Measurements from ENCODE around the gene MEIS3. TPM values are rescaled to one million over a fixed set of nuclear protein-coding genes. Genes with fewer than 3 reads are reported as not detected.

MEIS3 gene
- polyA plus RNA-seq, 3 donors = not detected

DNA sequence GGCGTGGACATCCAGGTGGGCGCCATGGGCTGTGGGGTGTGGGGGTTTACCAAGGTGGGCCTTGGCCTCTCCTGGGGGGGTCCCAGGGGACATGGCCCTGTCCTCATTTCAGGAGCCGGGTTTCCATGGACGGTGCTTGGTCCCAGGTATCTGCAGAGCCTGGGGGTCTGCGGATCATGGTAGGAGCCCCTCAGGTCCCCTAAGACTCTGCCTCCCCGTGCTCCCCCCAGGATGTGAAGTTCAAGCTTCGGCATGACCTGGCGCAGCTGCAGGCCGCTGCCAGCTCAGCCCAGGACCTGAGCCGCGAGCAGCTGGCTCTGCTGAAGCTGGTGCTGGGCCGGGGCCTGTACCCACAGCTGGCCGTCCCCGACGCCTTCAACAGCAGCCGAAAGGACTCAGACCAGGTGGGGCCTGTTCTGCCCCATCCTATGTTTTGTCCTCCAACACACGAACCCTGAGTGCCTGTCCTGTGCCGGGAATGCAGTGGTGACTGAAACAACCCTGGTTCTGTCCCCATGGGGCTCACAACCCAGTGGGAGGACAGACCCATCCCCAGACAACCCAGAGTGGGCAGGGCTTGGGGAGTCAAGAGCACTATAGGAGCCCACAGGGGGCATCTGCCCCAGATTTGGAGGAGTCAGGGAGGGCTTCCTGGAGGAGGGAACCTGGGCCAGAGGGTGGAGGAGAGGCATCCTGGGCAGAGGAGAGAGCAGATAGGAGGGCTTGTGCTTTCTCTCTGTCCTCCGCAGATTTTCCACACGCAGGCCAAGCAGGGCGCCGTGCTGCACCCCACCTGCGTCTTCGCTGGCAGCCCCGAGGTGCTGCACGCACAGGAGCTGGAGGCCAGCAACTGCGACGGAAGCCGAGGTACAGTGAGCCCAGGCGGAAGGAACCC, 43.4 kb downstream of the MEIS3 start:
- Histone ChIP-seq H2AFZ (ENCODE audit: insufficient read depth, low read depth, low read length, poor library complexity, severe bottlenecking) (no peak overlapping the region), H3K36me3 (replicated peaks in 1 of 2; ENCODE audit: control insufficient read depth in 1 of 2, insufficient read depth in 2 of 2, low read length in 2 of 2) (peaks cover 81 to 87% of the 10 kb centered on the region in 2 donors), H3K9me3 (replicated peaks in 1 of 2; ENCODE audit: control insufficient read depth in 1 of 2, insufficient read depth in 1 of 2, low read length in 2 of 2) (no peaks in the 10 kb centered on the region), H4K20me1 (ENCODE audit: insufficient read depth, low read length) (no peaks in the 10 kb centered on the region), H3K4me3 (replicated peaks in 1 of 3; ENCODE audit: low read depth in 2 of 3, low read length in 3 of 3) (no peak overlapping the region), H3K27me3 (ENCODE audit: control insufficient read depth in 2 of 2, insufficient read depth in 2 of 2, low read length in 2 of 2) (no peaks in the 10 kb centered on the region), H3K27ac (ENCODE audit: low read depth in 1 of 2, low read length in 2 of 2) (peak overlapping the region; percentile 24 to 53), H3K4me2 (replicated peaks; ENCODE audit: extremely low read depth, low read length, poor library complexity, severe bottlenecking) (no peak overlapping the region), H3K9ac (ENCODE audit: insufficient read depth, low read length, poor library complexity, severe bottlenecking) (no peak overlapping the region), H3K79me2 (ENCODE audit: insufficient read depth, low read length) (no peaks in the 10 kb centered on the region), H3K4me1 (ENCODE audit: control insufficient read depth in 1 of 2, insufficient read depth in 2 of 2, low read length in 2 of 2) (peaks cover 20 to 30% of the 10 kb centered on the region in 2 donors)
- H3K36me3 Mint-ChIP-seq = peaks cover 73 to 95% of the 10 kb centered on the region in 2 donors
- no peak overlapping the region for H3K4me3 Mint-ChIP-seq
- 94% methylated on average over 29 of the region's 30 CpGs for WGBS (ENCODE audit: insufficient coverage)
- intact Hi-C loops (cut with micrococcal nuclease) = no loop called here
- TF ChIP-seq, protein P1, sequence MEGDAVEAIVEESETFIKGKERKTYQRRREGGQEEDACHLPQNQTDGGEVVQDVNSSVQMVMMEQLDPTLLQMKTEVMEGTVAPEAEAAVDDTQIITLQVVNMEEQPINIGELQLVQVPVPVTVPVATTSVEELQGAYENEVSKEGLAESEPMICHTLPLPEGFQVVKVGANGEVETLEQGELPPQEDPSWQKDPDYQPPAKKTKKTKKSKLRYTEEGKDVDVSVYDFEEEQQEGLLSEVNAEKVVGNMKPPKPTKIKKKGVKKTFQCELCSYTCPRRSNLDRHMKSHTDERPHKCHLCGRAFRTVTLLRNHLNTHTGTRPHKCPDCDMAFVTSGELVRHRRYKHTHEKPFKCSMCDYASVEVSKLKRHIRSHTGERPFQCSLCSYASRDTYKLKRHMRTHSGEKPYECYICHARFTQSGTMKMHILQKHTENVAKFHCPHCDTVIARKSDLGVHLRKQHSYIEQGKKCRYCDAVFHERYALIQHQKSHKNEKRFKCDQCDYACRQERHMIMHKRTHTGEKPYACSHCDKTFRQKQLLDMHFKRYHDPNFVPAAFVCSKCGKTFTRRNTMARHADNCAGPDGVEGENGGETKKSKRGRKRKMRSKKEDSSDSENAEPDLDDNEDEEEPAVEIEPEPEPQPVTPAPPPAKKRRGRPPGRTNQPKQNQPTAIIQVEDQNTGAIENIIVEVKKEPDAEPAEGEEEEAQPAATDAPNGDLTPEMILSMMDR (IDR thresholded peaks at IDR 0.05) = no peak
- H3K27ac Mint-ChIP-seq = peak overlapping the region in 6 of 7 donors; percentile 32 to 85 (median 58)
- no peaks in the 10 kb centered on the region for H3K9me3 Mint-ChIP-seq
- peaks cover 22% of the 10 kb centered on the region for H3K4me1 Mint-ChIP-seq
- no peak for DNase-seq
- peaks cover 0 to 4% (median 2%) of the 10 kb centered on the region in 3 donors for H3K27me3 Mint-ChIP-seq (ENCODE audit: low read depth in 3 of 3)

DNA sequence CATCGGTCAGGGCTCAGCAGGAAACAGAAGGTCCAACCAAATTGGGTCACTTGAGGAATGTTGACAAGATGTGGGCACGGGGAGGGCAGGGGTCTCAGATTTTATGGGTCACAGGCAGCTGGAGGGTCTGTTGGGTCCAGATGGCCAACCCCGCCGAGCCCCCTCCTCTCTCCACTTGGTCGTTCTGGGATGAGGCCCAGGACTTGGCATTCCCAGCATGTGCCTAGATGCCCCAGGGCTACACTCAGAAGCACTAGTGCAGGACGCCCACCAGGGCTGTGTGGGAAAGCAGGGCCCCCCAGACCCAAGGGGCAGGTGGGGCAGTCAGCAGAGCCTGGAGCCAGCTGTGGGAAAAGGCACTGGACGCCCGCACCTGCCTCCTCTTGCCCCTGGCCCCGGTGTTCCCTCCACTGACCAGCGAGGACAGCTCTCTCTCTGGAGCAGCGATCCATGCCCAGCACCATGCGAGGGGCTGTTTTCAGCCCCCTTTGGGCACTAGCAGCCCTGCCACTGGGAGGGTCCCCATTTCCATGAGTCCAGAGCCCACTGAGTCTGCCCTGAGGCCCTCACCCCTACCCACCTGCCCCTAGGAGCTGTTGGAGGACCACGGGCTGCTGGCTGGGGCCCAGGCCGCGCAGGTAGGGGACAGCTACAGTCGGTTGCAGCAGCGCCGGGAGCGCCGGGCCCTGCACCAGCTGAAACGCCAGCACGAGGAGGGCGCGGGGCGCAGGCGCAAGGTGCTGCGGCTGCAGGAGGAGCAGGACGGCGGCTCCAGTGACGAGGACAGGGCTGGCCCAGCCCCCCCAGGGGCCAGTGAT, 44.2 kb downstream of the MEIS3 start:
- peak overlapping the region in 1 of 7 donors; percentile 55 for H3K27ac Mint-ChIP-seq
- peaks cover 28 to 39% of the 10 kb centered on the region in 2 donors for H3K4me1 ChIP-seq (ENCODE audit: control insufficient read depth in 1 of 2, insufficient read depth in 2 of 2, low read length in 2 of 2)
- no peaks in the 10 kb centered on the region for H4K20me1 ChIP-seq (ENCODE audit: insufficient read depth, low read length)
- no peaks in the 10 kb centered on the region for H3K79me2 ChIP-seq (ENCODE audit: insufficient read depth, low read length)
- H3K9ac ChIP-seq (ENCODE audit: insufficient read depth, low read length, poor library complexity, severe bottlenecking) = no peak overlapping the region
- H3K9me3 Mint-ChIP-seq = no peaks in the 10 kb centered on the region
- no peak overlapping the region for H3K4me2 ChIP-seq (replicated peaks; ENCODE audit: extremely low read depth, low read length, poor library complexity, severe bottlenecking)
- peaks cover 74 to 79% of the 10 kb centered on the region in 2 donors for H3K36me3 ChIP-seq (replicated peaks in 1 of 2; ENCODE audit: control insufficient read depth in 1 of 2, insufficient read depth in 2 of 2, low read length in 2 of 2)
- H3K36me3 Mint-ChIP-seq = peaks cover 65 to 87% of the 10 kb centered on the region in 2 donors
- H2AFZ ChIP-seq (ENCODE audit: insufficient read depth, low read depth, low read length, poor library complexity, severe bottlenecking) = no peak overlapping the region
- WGBS (ENCODE audit: insufficient coverage) = 96% methylated on average over 30 of the region's 30 CpGs
- peaks cover 28% of the 10 kb centered on the region for H3K4me1 Mint-ChIP-seq
- H3K27me3 Mint-ChIP-seq (ENCODE audit: low read depth in 3 of 3) = peaks cover 0 to 2% (median 2%) of the 10 kb centered on the region in 3 donors
- H3K27me3 ChIP-seq (ENCODE audit: control insufficient read depth in 2 of 2, insufficient read depth in 2 of 2, low read length in 2 of 2) = no peaks in the 10 kb centered on the region
- no peak overlapping the region for H3K27ac ChIP-seq (ENCODE audit: low read depth in 1 of 2, low read length in 2 of 2)
- intact Hi-C loops (cut with micrococcal nuclease) = no loop called here
- H3K4me3 ChIP-seq (replicated peaks in 1 of 3; ENCODE audit: low read depth in 2 of 3, low read length in 3 of 3) = no peak overlapping the region
- TF ChIP-seq, protein P1 (IDR thresholded peaks at IDR 0.05) = no peak
- no peak for DNase-seq
- no peak overlapping the region for H3K4me3 Mint-ChIP-seq
- H3K9me3 ChIP-seq (replicated peaks in 1 of 2; ENCODE audit: control insufficient read depth in 1 of 2, insufficient read depth in 1 of 2, low read length in 2 of 2) = no peaks in the 10 kb centered on the region
